Loucy (cell line): Measurements from ENCODE around the gene TSHR.

ENCODE experiments used
- H2AFZ ChIP-seq: fragments of 200-600 bp; sonication (generic); 2 replicates; pipeline ENCODE4 v1.6.0; 2016; ENCODE audit warnings: antibody characterized with exemption, mild to moderate bottlenecking, low read length, moderate library complexity
- H3F3A ChIP-seq: fragments of 200-600 bp; 2 replicates; pipeline ENCODE4 v1.6.0; 2016; ENCODE audit warnings: antibody characterized with exemption, low read depth, mild to moderate bottlenecking
- H3K27me3 ChIP-seq: fragments of 200-600 bp; sonication (generic); 2 replicates; pipeline ENCODE4 v1.6.1; 2014; ENCODE audit warnings: low read length, mild to moderate bottlenecking; ENCODE audit not compliant: insufficient read depth, poor library complexity, severe bottlenecking
- H3K36me3 ChIP-seq: fragments of 200-600 bp; sonication (generic); 2 replicates; pipeline ENCODE4 v1.6.1; 2016; ENCODE audit warnings: low read length; ENCODE audit not compliant: insufficient read depth
- H3K4me1 ChIP-seq: fragments of 200-600 bp; sonication (generic); 2 replicates; pipeline ENCODE4 v1.5.1; 2014; ENCODE audit warnings: low read length, mild to moderate bottlenecking; ENCODE audit not compliant: insufficient read depth, poor library complexity, severe bottlenecking
- H3K4me2 ChIP-seq: fragments of 200-600 bp; sonication (generic); 2 replicates; pipeline ENCODE4 v1.6.0; 2014; ENCODE audit warnings: antibody characterized with exemption, low read length, low read depth, mild to moderate bottlenecking; ENCODE audit not compliant: poor library complexity, severe bottlenecking
- H3K4me3 ChIP-seq: fragments of 200-600 bp; sonication (generic); 2 replicates; pipeline ENCODE4 v1.5.1; 2014; ENCODE audit warnings: low read length, mild to moderate bottlenecking, mixed read lengths; ENCODE audit not compliant: poor library complexity, severe bottlenecking
- H3K79me2 ChIP-seq: fragments of 200-600 bp; sonication (generic); 2 replicates; pipeline ENCODE4 v1.6.1; 2014; ENCODE audit warnings: low read length; ENCODE audit not compliant: insufficient read depth
- H3K9ac ChIP-seq: fragments of 200-600 bp; sonication (generic); 2 replicates; pipeline ENCODE4 v1.6.0; 2014; ENCODE audit warnings: mild to moderate bottlenecking, low read depth, low read length, moderate library complexity; ENCODE audit not compliant: poor library complexity, severe bottlenecking
- H3K9me2 ChIP-seq: fragments of 200-600 bp; sonication (generic); replicated peaks from 2 replicates; pipeline ENCODE4 v1.6.1; 2016; ENCODE audit warnings: low read depth, low read length, mixed read lengths
- H3K9me3 ChIP-seq: fragments of 200-600 bp; sonication (generic); 2 replicates; pipeline ENCODE4 v1.6.1; 2014; ENCODE audit warnings: mild to moderate bottlenecking, antibody characterized with exemption, low read length, low read depth; ENCODE audit not compliant: insufficient read depth
- H4K20me1 ChIP-seq: fragments of 200-600 bp; sonication (generic); 2 replicates; pipeline ENCODE4 v1.6.0; 2014; ENCODE audit warnings: antibody characterized with exemption, low read length, mild to moderate bottlenecking; ENCODE audit not compliant: insufficient read depth, poor library complexity, severe bottlenecking
- EZH2phosphoT487 ChIP-seq: fragments of 200-600 bp; IDR thresholded peaks from 2 replicates; pipeline ENCODE4 v1.6.1; 2018; ENCODE audit warnings: antibody characterized with exemption, mild to moderate bottlenecking, moderate library complexity, borderline replicate concordance
- TF ChIP-seq, protein P1 (sequence below): fragments of 200-600 bp; sonication (generic); conservative IDR thresholded peaks from 2 replicates; pipeline ENCODE4 v1.5.1; 2014; ENCODE audit warnings: mild to moderate bottlenecking, antibody characterized with exemption, low read length

TSHR gene

DNA sequence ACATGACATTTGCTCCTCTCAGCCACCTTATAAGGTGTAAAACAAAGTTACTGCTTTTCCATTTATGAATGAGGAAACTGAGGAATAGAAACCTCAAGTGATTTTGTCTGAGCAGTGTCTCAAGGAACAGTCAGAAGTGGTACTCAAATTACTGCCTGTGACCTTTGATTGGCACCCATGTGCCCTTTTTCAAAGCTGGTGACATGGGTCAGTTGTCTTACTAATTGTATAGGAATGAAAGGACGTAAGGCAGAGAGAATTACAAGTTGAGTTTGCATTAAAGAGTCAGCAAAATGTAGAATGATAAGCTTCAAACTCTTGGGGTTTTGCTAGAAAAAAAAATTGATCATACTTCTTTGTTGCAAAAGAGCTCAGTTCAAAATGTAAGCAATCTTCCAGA, 136.2 kb downstream of the TSHR start:
- Histone ChIP-seq H4K20me1 (no peaks in the 10 kb centered on the region), H3K9me3 (no peaks in the 10 kb centered on the region), H3K27me3 (no peaks in the 10 kb centered on the region), H3K9me2 (no peaks in the 10 kb centered on the region), H3K4me1 (no peaks in the 10 kb centered on the region), H3K4me2 (no peak overlapping the region), H3F3A (no peaks in the 10 kb centered on the region), H3K36me3 (no peaks in the 10 kb centered on the region), H3K79me2 (no peaks in the 10 kb centered on the region), H3K9ac (no peak overlapping the region), H2AFZ (no peak overlapping the region), H3K4me3 (no peak overlapping the region)
- no peak for TF ChIP-seq EZH2phosphoT487
- TF ChIP-seq, protein P1, sequence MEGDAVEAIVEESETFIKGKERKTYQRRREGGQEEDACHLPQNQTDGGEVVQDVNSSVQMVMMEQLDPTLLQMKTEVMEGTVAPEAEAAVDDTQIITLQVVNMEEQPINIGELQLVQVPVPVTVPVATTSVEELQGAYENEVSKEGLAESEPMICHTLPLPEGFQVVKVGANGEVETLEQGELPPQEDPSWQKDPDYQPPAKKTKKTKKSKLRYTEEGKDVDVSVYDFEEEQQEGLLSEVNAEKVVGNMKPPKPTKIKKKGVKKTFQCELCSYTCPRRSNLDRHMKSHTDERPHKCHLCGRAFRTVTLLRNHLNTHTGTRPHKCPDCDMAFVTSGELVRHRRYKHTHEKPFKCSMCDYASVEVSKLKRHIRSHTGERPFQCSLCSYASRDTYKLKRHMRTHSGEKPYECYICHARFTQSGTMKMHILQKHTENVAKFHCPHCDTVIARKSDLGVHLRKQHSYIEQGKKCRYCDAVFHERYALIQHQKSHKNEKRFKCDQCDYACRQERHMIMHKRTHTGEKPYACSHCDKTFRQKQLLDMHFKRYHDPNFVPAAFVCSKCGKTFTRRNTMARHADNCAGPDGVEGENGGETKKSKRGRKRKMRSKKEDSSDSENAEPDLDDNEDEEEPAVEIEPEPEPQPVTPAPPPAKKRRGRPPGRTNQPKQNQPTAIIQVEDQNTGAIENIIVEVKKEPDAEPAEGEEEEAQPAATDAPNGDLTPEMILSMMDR, result no peak

DNA sequence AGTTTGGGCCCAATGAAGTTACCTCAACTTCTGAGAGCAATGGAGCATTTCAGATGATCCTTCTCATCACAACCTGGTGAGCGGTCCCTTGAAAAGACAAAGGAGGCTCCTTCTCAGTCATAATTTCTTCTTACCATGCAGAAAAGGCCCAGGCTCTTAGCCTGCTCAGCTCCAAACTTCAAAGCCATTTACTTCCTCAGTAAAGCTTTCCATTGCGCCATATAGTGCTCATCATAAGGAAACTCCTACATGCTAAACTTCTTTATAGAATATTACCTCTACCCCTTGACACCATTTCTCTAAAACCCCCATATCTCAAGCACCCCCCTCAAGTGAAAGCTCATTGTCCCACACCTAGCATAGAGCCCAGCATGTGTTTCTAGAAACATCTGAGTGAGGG, 138.2 kb downstream of the TSHR start:
- TF ChIP-seq, protein P1, result no peak
- no peak for TF ChIP-seq EZH2phosphoT487
- Histone ChIP-seq H3K4me1 (no peaks in the 10 kb centered on the region), H3K4me3 (no peak overlapping the region), H4K20me1 (no peaks in the 10 kb centered on the region), H3K4me2 (no peak overlapping the region), H3K9me2 (no peaks in the 10 kb centered on the region), H3F3A (no peaks in the 10 kb centered on the region), H3K9ac (no peak overlapping the region), H3K36me3 (no peaks in the 10 kb centered on the region), H3K27me3 (no peaks in the 10 kb centered on the region), H2AFZ (no peak overlapping the region), H3K79me2 (no peaks in the 10 kb centered on the region), H3K9me3 (no peaks in the 10 kb centered on the region)

DNA sequence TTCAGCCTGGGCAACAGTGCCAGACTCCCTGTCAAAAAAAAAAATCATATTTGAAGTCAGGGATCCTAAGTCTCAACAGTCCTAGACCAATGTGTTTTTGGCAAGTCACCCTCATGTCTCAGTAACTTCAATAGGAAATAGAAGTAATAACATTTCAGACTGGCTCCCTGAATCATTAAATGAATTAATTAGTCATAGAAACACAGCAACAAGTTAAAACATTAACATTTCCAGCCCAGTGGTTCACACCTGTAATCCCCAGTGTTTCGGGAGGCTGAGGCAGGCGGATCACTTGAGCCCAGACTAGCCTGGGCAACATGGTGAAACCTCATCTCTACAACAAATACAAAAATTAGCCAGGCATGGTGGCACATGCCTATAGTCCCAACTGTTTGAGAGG, 140.1 kb downstream of the TSHR start:
- H4K20me1 ChIP-seq, result no peaks in the 10 kb centered on the region
- no peaks in the 10 kb centered on the region for H3K4me1 ChIP-seq
- no peak overlapping the region for H2AFZ ChIP-seq
- H3K4me3 ChIP-seq, result no peak overlapping the region
- H3K79me2 ChIP-seq, result no peaks in the 10 kb centered on the region
- H3F3A ChIP-seq, result no peaks in the 10 kb centered on the region
- no peaks in the 10 kb centered on the region for H3K9me3 ChIP-seq
- H3K9me2 ChIP-seq, result no peaks in the 10 kb centered on the region
- TF ChIP-seq, protein P1, result no peak
- no peak for TF ChIP-seq EZH2phosphoT487
- no peaks in the 10 kb centered on the region for H3K36me3 ChIP-seq
- no peak overlapping the region for H3K9ac ChIP-seq
- H3K4me2 ChIP-seq, result no peak overlapping the region
- no peaks in the 10 kb centered on the region for H3K27me3 ChIP-seq
